Epithelial cell of proximal tubule (primary cell): Measurements from ENCODE around the gene CCDC185. TPM values are rescaled to one million over a fixed set of nuclear protein-coding genes. Genes with fewer than 3 reads are reported as not detected.

Experiments
- DNase-seq: peaks from one replicate; pipeline ENCODE4 v3.0.0-alpha.2; 2011; ENCODE audit warnings: low read depth
- H3K4me3 ChIP-seq: 2 replicates; pipeline ENCODE4 v1.5.1; 2011; ENCODE audit warnings: low read depth, mild to moderate bottlenecking, low read length
- CTCF ChIP-seq: conservative IDR thresholded peaks from 2 replicates; pipeline ENCODE4 v1.5.1; 2012; ENCODE audit warnings: low read depth, mild to moderate bottlenecking, low read length
- total RNA-seq: library from RNA; depleted of rRNA; stranded (reverse); fragments of >200 nt; gene quantifications from 2 replicates; pipeline ENCODE4 v1.2.3, GENCODE V29; 2015

The CCDC185 gene
- total RNA-seq = not detected in 2 replicates

- no peak for TF ChIP-seq CTCF
- no peak for DNase-seq
- H3K4me3 ChIP-seq = peak within 1 kb of the TSS; percentile 45
Observed at GRCh38 chr1:223393275-223394214, at the start of gene CCDC185. TSS of gene CCDC185 (plus strand) at chr1:223393415. CDS start at chr1:223393476, 61 bp downstream.

GRCh38 chr1:223343692-223344091 is 49.5 kb upstream of the CCDC185 start:
- DNase-seq = no peak
- TF ChIP-seq CTCF = no peak
- no peak overlapping the region for H3K4me3 ChIP-seq

- DNase-seq = no peak
- H3K4me3 ChIP-seq = no peak overlapping the region
- TF ChIP-seq CTCF = no peak
Observed at GRCh38 chr1:223344491-223344890, 48.7 kb upstream of the CCDC185 start.

- TF ChIP-seq CTCF = no peak
Observed at GRCh38 chr1:223345720-223346119, 47.5 kb upstream of the CCDC185 start.

GRCh38 chr1:223346311-223346710 is 46.9 kb upstream of the CCDC185 start:
- no peak for DNase-seq
- H3K4me3 ChIP-seq = no peak overlapping the region
- TF ChIP-seq CTCF = no peak

More at GRCh38 chr1:223345720-223346119, 47.5 kb upstream of the CCDC185 start:
- DNase-seq = no peak
- no peak overlapping the region for H3K4me3 ChIP-seq

GRCh38 chr1:223347583-223347982 is 45.6 kb upstream of the CCDC185 start:
- TF ChIP-seq CTCF = no peak
- no peak for DNase-seq
- no peak overlapping the region for H3K4me3 ChIP-seq
